Sigmoid colon (tissue), 4 donors: Measurements from ENCODE around the gene GNG11.

Experiments
- CTCF ChIP-seq, 4 experiments: fragments of 450-650 bp in 3 of 4; fragments of 200-600 bp in 1 of 4; IDR thresholded peaks; one replicate each; pipeline ENCODE4 v1.5.1; 2016 to 2019; ENCODE audit warnings: antibody characterized with exemption in 4 of 4, mild to moderate bottlenecking in 3 of 4, moderate library complexity in 2 of 4
- EP300 ChIP-seq, 4 donors: sonication (generic); formaldehyde crosslinking; IDR thresholded peaks; one replicate each; pipeline ENCODE4 v1.6.1; 2017; ENCODE audit warnings: antibody characterized with exemption in 4 of 4
- POLR2A ChIP-seq, 2 donors: fragments of 450-650 bp; IDR thresholded peaks; one replicate each; pipeline ENCODE4 v1.6.1; 2016; ENCODE audit warnings: antibody characterized with exemption in 2 of 2, mild to moderate bottlenecking in 2 of 2, moderate library complexity in 2 of 2
- POLR2AphosphoS5 ChIP-seq, 4 donors: sonication (generic); formaldehyde crosslinking; IDR thresholded peaks; one replicate each; pipeline ENCODE4 v1.6.1; 2017; ENCODE audit warnings: antibody characterized with exemption in 4 of 4

- TF ChIP-seq POLR2AphosphoS5 (IDR thresholded peaks at IDR 0.05) = no peak
- TF ChIP-seq POLR2A (IDR thresholded peaks at IDR 0.05) = no peak
- TF ChIP-seq CTCF (IDR thresholded peaks at IDR 0.05) = no peak
- TF ChIP-seq EP300 (IDR thresholded peaks at IDR 0.05) = no peak
Measured at GRCh38 chr7:93957767-93958166, 36.2 kb downstream of the GNG11 start.
